Stimulated activated CD4-positive, alpha-beta T cell treated with anti-CD3 and anti-CD28 coated beads, Interleukin-4, amount 100 ng/mL, for 4 hours (primary cell): ENCODE data around the gene SORCS2.

Experiments used
- DNase-seq, 2 experiments: peaks; one replicate each; pipeline ENCODE4 v3.0.0-alpha.2; 2020

Gene SORCS2

DNA sequence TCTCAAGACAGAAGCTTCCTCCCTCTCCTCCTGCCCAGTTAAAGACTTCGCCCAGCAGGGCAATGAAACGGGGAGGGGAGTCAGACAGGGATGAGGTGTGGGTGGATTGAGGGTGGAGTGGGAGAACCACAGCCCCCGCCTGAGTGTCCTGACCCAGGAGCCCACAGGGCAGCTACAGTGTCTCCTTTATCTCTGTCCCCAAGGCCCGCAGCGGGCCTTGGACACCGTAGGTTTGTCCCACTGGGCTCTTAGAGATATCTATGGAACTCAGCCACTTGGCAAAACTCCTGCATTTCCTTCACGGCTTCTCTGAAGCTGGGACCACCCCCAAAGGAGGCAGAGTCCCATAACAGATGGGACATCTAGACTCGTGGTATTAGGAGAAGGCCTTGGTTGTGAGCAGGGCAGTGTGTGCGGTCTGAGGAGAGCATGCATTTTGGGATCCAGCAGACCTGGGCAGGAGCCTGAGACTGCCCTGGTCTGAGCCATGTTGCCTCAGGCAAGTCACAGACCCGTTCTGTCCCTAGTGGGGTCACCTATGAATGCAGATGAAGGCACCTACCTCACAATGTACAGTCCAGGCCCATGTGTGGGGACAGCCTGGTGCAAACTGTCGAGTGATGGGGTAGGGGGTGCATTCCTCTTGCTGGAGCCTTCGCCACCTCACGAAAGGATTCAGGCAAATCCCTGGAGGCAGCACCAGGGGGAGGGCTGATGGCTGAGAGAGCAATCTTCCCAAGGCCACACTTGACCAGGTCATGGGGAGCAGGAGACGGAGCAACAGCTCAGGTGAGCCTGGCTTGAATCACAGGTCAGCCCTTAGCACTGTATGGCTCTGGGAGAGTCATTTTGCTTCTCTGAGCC, 468.1 kb downstream of the SORCS2 start:
- no peak for DNase-seq

DNA sequence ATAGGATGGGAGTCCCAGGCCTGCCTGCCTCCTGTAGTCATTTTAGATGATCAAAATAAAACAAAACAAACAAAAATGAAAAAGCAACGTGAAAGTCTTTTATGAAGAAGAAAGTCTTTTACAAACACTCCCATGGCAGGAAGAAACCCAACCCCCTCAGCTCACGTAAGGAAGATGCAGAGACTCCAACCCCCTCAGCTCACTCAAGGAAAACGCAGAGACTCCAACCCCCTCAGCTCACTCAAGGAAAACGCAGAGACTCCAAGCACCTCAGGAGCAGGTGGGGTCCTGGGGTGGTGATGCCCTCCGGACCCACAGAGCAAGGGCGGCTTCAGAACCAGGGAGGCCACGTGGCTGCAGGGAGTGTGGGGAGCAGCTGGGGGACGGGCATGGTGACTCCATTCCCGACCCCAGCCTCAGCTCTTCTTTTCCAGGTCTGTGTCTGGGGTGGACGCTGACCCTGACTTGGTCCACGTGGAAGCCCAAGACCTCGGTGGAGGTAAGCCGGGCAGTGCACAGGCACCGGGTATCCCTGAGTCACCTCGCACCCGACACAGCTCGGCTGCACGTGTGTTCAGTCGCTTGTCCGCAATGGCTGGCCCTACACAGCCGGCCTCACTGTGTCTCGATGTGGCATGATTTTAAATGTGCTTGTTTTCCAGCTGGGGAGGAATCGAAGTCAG, 468.9 kb downstream of the SORCS2 start:
- DNase-seq = no peak

DNA sequence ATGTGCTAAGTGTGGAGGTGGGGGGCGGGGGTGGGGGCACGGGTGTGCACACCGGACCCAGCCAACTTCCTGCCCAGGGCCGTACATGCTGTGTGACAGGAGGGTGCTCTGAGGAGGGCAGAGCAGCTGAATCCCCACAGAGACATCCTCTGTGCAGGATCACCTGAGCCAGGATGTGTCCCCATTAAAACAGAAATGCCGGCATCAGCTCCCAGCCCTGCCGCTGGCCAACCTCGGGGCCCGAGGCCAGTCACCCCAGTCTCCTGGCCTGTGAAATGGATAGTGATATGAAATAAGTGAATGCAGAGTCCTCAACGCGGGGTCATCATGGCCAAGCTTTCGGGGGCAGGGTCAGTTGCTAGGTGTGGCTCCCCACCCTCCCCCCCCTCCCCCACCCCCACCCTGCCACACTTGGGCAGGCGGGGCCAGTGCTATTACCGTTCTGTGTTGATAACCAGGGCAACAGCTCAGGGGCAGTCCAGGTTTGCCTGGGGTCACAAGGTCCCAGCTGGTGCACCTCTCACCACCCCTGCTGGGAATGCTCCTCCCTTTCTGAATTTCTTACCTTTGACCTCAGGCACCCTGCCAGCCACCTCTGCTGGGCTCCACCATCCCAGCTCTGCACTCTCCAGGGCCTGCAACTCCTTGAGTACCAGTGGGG, 469.6 kb downstream of the SORCS2 start:
- no peak for DNase-seq

DNA sequence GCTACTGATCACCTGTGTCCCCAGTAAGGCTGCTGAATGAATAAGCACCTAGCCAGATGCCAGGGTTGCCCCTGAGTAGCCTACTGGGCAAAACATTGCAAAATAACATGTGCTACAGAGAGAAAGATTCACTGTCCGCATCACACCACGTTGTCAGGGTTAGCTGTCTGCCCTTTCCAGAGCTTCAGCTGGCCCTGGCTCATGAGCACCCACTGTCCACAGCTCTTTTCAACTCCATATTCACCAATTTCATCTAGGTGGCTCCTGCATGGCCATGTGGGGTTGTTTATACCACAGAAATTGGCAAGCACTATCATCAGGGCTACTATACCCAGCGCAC, 470.1 kb downstream of the SORCS2 start:
- no peak for DNase-seq

DNA sequence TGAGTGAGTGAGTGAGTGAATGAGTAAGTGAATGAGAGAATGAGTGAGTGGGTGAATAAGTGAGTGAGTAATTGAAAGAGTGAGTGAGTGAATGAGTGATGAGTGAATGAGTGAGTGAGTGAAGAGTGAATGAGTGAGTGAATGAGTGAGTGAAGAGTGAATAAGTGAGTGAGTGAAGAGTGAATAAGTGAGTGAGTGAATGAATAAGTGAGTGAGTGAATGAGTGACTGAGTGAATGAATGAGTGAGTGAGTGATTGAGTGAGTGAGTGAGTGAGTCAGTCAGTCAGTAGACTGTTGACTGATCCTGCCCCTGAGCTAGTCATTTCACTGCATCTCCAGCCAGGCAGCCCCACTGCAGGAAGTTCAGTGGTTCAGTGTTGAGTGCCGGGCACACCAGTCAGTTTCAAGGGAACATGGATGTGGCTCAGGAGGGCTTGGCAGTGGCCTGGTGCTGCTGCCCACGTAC, 470.8 kb downstream of the SORCS2 start:
- no peak for DNase-seq

DNA sequence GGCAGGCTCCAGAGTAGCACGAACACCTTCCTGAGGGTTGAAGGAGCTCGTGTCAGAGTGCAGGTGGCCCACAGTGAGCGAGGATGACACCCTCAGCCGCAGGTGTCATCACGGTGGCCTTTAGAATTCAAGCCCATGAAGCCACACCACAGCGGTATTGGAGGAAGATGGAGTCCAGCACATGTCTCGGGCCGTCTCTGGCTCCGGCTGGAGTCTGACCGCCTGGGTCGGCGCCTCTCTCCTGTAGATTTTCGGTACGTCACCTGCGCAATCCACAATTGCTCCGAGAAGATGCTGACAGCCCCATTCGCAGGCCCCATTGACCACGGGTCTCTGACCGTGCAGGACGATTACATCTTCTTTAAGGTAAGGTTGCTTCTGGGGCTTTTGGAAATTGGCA, 471.8 kb downstream of the SORCS2 start:
- DNase-seq = no peak

DNA sequence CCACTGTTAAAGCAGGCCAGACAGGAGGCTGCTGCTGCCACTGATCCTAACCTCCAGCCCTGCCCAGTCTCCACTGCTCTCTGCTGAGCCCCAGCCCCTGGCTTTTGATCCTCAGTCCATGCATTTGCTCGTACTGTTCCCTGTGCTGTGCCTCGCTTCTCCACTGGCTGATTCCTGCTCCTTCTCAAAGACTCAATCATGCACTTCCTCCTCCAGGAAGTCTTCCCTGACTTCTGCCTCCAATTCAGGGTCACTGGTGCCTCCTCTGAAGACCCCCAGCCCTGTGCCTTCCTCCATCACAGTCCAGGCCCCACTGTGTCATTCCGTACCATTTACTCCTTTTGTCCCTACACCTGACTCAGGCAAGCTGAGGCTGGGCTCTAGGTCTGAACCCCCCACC, 473.0 kb downstream of the SORCS2 start:
- DNase-seq = no peak

DNA sequence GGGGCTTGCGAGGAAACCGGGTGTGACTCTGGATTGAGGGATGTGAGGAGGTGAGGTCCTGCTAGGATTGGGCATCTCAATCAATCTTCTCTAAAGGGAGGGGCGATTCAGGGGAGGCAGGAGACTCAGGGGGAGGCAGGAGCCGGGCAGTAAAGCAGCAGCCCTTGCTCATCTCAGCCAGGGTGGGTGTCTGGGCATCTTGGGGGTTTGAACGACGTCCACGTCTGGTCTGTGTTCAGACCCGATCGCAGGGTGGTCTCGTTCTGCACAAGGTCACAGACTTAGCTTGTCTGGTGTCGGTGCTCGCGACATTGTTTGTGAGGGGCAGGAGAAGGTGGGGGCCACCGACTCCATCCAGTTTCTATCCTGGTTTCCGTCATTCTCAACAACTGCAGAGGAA, 473.7 kb downstream of the SORCS2 start:
- DNase-seq = no peak

DNA sequence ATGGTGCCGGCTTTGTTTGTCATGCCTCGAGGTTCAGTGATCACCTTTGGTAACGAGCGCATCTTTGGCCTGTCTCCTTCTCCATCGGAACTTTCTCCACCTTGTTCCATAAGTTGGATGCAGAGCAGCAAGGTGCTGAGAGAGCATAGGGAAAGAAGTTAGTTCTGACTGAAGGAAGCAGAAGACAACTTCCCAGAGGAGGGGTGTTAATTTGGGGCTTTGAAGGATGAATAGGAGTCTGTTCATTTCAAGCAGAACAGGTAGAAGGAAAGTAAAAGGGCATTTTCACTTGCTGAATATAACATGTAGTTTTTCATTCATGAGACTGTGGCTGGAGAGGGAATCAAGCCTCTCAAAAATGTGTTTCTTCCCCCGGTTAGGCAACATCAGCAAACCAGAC, 474.4 kb downstream of the SORCS2 start:
- no peak for DNase-seq

DNA sequence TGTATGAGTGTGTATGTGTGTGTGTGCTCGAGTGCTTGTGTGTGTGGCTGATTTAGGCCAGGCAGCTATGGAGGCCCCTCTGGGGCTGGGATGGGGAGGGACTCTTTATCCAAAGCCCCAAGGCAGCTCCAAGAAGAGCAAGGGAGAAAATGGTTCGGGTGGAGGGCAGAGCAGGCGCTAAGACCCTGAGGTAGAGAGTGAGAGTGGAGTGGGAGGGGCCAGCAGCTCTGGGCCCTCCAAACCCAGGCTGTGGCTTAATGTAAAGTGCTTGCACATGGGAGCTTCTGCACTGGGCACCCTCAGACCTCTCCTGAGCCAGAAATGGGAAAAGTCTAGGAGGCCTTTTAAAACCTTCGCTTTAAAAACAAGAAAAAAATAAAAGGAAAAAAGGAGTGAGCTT, 475.9 kb downstream of the SORCS2 start:
- no peak for DNase-seq

DNA sequence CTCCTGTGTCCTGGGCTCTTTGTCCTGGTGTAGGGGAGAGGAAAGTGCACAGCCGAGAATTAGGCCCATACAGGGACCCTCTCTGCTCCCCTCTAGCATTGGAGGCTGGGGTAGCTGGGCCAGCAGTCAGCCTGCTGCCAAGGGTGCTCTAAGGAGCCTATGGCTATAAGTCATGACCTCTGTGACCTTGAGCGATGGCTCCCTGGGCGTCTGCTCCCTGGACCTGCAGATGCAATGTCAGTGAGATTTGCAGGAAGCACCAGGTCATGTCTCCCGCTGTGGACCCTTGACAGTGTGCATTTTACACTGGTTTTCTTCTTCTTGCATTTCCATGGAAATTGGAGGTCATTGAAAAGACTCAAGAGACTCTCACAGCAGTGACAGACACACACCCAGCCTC, 476.5 kb downstream of the SORCS2 start:
- DNase-seq = no peak

DNA sequence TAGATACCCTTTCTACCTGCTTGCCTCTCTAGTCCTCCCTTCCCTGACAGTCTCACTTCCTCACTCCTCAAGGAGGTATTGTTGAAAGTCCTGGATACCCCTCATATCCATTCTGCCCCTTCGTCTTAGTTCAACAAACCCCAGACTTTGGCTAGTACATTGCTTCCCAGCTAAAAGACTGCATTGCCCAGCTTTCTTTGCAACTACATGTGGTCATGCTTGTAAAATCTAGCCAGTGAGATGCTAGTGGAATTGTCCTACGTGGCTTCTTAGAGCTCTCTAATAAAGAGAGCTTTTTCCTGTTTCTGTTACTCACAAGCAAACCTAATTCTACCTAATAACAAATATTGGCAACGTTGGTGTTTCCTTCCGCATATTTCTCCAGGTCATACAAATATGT, 480.3 kb downstream of the SORCS2 start:
- DNase-seq = no peak

DNA sequence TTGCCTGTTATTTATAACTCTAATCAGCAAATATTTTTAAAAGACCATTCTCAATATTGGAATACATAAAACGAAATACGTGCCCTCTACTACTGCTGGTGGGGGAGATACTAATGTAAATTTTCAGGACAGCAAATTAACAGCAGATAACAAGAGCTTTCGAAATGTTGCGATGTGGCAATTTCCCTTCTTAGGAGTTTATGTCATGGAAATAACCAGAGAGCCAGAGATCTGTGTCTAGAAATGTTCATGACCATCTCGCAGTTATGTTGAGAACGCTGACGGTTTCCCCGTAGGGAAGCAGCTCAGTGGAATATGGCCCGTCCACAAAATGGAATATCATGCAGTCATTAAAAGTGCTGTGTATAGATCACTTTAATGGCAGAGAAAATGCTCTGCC, 480.8 kb downstream of the SORCS2 start:
- no peak for DNase-seq

DNA sequence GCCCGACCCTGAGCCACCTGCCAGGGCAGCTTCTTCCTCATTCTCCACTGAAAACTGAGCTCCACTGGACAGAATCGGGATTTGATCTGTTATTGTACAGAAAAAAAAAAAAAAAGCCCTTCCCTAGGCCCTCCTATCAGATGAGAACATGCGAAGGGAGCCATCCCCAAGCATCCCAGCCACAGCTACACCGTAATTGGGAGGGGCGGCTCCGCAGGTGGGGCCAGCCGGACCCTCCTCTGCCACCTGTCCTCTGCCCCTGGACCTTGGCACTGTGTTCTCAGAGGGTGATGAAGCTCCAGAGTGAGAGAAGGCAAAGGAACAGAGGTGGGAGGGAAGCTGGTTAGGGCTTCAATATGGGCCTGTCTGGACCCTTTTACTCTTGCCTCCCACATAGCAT, 482.4 kb downstream of the SORCS2 start:
- DNase-seq = no peak

DNA sequence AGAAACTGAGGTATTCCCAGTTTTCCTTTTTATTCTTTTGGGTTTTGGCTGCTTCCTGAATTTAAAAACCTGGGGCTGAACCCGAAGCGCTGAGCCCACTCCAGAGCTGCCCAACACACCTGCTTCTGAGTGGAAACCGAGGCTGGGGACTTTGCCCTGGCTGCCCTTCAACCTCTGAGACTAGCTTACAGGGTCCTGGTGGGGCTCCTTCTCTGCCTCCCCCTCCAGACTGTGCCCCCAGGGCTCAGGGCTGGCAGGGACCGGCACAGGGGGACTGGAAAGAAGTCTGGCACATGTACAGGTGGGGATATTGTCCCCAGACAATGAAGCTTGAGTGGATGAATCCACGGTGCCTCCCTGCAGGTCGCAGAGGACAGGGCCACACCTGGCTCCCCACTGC, 482.8 kb downstream of the SORCS2 start:
- no peak for DNase-seq

DNA sequence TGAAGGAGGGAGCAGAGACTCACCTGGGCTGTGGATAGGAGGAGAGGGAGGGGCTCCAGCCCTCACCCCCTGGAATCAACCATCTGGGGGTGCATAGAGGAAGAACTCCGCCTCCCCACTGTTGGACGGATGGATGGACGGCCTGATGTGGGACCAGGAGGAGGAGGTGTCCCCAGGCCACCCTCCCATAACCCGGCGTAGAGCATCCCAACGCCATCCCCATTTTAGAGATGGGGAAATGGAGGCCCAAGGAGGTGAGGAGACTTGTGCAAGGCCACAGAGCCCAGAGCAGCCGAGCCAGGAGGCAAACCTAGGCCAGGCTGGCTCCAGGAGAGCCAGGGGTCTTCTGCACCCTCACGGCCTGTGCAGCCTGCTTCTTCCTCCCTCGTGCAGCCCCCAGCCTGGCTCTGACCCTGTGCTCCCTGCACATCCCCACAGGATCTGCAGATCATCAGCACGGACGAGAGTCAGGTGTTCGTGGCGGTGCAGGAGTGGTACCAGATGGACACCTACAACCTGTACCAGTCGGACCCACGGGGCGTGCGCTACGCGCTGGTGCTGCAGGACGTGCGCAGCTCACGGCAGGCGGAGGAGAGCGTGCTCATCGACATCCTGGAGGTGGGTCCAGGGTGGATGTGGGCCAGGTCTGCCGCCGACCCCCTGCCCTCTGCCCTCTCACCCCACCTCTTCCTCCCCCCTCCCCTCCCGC, 483.4 kb downstream of the SORCS2 start:
- no peak for DNase-seq

DNA sequence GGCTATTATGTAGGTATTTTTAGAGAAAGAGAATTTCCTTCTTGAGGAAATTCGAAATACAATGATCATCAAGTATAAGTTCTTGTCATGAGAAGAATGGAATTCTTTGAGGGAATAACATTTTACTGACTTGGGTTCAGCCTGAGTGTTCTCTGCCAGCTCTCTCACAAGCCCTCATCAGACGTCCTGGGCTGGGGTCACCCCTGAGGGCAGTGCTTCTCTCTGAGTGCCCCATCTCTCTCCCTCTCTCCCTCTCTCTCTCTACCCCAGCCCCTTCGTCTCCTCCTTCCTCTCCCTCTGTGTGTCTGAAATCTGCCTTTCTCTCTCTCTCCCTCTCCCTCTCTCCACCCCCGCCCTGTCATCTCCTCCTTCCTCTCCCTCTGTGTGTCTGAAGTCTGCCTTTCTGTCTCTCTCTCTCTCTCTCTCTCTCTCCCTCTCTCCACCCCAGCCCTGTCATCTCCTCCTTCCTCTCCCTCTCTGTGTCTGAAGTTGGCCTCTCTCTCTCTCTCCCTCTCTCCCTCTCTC, 484.1 kb downstream of the SORCS2 start:
- no peak for DNase-seq

DNA sequence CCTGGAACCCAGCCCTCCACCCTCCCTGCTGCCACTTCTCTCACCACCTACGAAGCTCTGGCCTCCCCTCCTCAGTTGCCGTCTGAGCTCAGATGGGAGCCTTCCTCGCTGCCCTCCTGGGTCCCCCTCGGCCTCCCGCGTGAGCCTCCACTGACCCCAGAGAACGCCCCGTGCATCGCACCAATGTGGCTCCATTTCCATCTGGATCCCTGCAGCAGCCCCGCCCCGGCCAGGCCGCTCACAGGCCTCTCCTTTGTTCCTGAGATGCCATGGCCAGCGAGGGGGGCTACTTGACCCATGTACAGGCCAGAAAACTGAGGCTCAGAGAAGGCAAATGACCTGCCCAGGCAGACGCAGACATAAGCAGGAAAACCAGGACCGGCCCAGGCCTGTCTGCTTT, 484.7 kb downstream of the SORCS2 start:
- DNase-seq = no peak

DNA sequence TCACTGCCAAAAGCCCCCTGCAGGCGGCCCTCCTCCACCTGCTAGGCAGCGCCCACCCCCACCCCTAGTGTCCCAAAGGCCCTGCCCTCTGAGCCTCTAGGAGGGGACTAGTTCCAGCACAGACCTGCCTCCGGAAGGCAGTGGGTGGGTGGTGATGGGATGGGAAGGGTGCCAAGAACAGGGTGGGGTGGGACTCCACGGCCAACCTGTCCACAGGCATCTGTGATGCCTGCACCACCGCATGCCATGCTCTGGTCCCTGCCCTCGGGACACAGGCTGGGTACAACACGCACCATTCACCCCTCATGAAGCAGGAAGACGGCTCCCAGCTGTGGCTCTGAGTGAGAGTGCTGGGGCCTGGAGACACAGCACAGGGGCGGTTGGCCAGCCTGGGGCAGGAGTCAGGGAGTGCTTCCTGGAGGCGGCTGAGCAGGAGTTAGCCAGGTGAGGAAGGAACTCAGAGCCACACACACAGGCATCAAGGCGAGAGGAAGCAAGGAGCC, 485.5 kb downstream of the SORCS2 start:
- no peak for DNase-seq

DNA sequence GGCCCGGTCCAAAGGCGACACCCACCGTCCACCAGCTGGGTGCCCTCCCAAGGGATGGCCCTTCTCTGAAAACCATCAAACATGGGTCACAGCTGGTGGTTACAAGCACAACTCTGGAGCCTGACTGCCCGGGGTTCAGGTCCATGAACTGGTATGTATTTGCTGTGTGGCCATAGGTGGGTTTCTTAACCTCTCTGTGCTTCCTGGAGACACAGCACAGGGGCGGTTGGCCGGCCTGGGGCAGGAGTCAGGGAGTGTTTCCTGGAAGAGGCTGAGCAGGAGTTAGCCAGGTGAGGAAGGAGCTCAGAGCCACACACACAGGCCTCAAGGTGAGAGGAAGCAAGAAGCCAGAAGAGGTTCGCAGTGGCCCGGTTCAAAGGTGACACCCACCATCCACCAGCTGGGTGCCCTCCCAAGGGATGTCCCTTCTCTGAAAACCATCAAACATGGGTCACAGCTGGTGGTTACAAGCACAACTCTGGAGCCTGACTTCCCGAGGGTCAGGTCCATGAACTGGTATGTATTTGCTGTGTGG, 486.0 kb downstream of the SORCS2 start:
- no peak for DNase-seq

DNA sequence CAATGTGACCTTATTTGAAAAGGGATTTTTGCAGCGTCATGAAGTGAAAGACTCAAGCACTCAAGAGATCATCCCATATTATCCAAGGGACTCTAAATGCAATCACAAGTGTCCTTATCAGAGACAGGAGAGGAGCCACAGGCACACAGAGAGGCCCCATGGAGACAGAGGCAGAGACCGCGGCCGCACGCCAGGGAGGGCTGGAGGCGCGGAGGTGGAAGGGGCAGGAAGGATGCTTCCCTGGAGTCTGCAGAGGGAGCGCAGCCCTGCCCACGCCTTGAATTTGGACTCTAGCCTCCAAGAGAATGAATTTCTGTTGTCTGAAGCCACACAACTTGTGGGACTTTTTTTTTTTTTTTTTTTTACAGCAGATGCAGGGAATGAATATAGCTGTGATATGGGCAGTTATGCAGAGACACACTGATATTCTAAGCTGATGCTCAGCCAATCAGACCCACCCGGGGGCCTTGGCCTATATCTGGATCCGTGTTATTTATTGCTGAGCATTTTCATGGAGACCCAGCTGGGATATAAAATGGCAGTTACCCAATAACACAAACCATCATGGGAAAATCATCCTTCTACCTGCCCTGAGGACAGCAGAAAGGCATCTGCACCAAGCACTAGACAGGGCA, 487.2 kb downstream of the SORCS2 start:
- DNase-seq = no peak

DNA sequence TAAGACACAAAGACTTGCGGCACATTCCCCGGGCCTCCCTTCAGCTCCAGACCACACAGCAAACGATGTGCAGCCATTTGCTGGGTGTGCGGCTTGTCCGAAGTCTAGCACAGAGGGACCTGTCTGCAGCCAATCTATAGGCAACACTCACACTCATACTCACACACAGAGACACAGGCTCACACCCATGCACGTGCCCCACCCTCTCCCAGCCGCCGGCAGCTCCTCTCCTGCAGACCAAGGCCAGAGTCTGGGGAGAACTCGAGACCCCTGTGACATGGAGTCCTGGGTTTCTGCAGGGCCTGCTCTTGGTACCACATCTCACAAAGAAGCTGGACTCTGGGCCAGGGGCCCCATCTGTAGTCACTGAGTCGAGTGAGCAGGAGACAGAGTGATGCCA, 487.8 kb downstream of the SORCS2 start:
- DNase-seq = no peak
